A673 (cell line): Measurements from ENCODE around the gene VCPKMT.
A peak's percentile ranks its signal among the peaks of the same experiment; 100 is the strongest.

Experiments
- EZH2 ChIP-seq: fragments of 200-600 bp; sonication (generic); IDR thresholded peaks from 2 replicates; pipeline ENCODE4 v1.6.1; 2017; ENCODE audit warnings: borderline replicate concordance, low read depth, mild to moderate bottlenecking, mixed read lengths, antibody characterized with exemption, low read length; ENCODE audit not compliant: poor library complexity, severe bottlenecking
- TF ChIP-seq, protein P1 (sequence below): fragments of 300-800, 200-600 bp; sonication (generic); conservative IDR thresholded peaks from 2 replicates; pipeline ENCODE4 v1.5.1; 2017; ENCODE audit warnings: low read depth, mild to moderate bottlenecking, antibody characterized with exemption, low read length, moderate library complexity, mixed read lengths

DNA sequence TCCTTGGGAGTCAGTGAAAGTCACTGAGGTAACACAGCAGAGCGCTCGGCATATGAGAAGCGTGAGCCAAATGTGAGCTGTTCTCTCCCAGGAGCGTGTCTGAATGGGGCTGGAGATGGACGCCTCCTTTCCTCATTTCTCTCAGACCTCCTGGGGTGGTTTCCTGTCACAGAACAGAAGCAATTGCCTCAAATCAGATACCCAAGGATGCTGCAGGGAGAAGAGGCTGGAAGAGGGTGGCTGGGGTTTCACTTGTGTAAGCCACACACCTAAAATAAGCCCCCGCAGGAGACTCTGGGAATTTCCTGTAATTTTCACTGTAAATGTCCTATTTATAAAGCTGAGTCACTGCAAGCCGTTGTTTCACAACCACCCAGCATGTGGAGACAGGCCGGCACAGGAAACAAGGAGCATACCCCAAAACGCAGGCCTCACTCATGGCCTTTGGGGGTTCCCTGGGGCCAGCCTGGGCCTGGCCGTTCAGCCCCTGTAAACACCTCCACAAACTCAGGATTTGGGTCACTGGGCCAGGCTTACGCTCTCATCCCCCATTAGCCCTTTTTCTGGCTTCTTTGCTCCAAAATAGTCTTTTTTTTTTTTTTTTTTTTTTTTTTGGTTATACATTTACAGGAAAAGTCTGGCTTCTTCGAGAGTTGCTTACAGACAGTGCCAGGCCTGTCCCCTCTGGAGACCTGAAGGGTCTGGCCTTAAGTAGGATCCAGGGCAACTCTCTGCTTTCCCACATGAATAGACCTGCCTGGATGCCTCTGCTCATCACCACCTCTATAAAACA lies 55.3 kb downstream of the VCPKMT start:
- TF ChIP-seq, protein P1, sequence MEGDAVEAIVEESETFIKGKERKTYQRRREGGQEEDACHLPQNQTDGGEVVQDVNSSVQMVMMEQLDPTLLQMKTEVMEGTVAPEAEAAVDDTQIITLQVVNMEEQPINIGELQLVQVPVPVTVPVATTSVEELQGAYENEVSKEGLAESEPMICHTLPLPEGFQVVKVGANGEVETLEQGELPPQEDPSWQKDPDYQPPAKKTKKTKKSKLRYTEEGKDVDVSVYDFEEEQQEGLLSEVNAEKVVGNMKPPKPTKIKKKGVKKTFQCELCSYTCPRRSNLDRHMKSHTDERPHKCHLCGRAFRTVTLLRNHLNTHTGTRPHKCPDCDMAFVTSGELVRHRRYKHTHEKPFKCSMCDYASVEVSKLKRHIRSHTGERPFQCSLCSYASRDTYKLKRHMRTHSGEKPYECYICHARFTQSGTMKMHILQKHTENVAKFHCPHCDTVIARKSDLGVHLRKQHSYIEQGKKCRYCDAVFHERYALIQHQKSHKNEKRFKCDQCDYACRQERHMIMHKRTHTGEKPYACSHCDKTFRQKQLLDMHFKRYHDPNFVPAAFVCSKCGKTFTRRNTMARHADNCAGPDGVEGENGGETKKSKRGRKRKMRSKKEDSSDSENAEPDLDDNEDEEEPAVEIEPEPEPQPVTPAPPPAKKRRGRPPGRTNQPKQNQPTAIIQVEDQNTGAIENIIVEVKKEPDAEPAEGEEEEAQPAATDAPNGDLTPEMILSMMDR, result 0 out of 2 replicates have a peak, but pooled peaks have one; percentile 13
- no peak for TF ChIP-seq EZH2
